ENCODE measurements around the gene ACKR2. TPM values are rescaled to one million over a fixed set of nuclear protein-coding genes. Genes with fewer than 3 reads are reported as not detected.

The ACKR2 gene
- total RNA-seq, 1 donor from 2014 or later: 0.44 TPM

DNA sequence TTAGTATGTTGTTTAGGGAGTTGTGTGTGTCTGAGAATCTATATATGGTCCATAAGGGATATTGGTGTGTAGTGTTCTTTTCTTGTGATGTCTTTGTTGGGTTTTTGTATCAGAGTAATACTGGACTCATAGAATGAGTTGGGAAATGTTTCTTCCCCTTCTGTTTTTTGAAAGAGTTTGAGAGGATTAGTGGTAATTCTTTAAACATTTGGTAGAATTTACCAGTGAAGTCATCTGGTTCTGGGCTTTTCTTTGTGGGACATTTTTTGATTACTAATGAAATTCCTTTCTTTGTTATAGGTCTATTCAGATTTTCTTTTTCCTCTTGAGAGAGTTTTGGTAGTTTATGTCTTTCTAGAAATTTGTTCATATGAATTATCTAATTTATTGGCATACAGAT lies 16.9 kb downstream of the ACKR2 start:
- Histone ChIP-seq H3K36me3 (no peaks in the 10 kb centered on the region), H3K27me3 (ENCODE audit: low read depth) (no peaks in the 10 kb centered on the region), H3K9me3 (replicated peaks) (no peaks in the 10 kb centered on the region), H3K4me3 (no peak overlapping the region), H3K4me1 (no peaks in the 10 kb centered on the region), H3K27ac (replicated peaks) (no peak overlapping the region)
- no peak for DNase-seq
- intact Hi-C loops (cut with micrococcal nuclease): loop anchor here (5.0 kb wide), 1 partner anchor 61 kb away; no protein-coding TSS in a partner anchor
- TF ChIP-seq, protein P1, sequence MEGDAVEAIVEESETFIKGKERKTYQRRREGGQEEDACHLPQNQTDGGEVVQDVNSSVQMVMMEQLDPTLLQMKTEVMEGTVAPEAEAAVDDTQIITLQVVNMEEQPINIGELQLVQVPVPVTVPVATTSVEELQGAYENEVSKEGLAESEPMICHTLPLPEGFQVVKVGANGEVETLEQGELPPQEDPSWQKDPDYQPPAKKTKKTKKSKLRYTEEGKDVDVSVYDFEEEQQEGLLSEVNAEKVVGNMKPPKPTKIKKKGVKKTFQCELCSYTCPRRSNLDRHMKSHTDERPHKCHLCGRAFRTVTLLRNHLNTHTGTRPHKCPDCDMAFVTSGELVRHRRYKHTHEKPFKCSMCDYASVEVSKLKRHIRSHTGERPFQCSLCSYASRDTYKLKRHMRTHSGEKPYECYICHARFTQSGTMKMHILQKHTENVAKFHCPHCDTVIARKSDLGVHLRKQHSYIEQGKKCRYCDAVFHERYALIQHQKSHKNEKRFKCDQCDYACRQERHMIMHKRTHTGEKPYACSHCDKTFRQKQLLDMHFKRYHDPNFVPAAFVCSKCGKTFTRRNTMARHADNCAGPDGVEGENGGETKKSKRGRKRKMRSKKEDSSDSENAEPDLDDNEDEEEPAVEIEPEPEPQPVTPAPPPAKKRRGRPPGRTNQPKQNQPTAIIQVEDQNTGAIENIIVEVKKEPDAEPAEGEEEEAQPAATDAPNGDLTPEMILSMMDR (IDR thresholded peaks at IDR 0.05; ENCODE audit: borderline replicate concordance): no peak

DNA sequence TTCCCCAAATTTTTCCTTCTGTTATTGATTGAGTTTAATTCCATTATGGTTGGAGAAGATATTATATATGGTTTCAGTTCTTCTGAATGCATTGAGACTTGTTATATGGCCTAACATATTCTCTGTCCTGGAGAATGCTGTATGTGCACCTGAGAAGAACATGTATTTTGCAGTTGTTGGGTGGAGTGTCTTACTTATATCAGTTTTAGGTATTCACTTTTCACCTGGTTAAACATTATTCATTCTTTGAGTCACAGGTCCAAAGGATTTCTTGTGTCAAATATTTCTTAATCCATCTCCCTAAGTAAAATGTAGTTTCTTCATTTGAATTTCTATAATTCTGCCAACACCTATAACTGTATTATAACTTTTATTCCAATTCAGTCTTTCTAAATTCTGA lies 17.8 kb downstream of the ACKR2 start:
- intact Hi-C loops (cut with micrococcal nuclease): loop anchor here (5.0 kb wide), 1 partner anchor 60 kb away; no protein-coding TSS in a partner anchor
- TF ChIP-seq, protein P1 (IDR thresholded peaks at IDR 0.05; ENCODE audit: borderline replicate concordance): no peak
- Histone ChIP-seq H3K27ac (replicated peaks) (no peak overlapping the region), H3K4me1 (no peaks in the 10 kb centered on the region), H3K27me3 (ENCODE audit: low read depth) (no peaks in the 10 kb centered on the region), H3K36me3 (no peaks in the 10 kb centered on the region), H3K9me3 (replicated peaks) (no peaks in the 10 kb centered on the region), H3K4me3 (no peak overlapping the region)
- DNase-seq: no peak

DNA sequence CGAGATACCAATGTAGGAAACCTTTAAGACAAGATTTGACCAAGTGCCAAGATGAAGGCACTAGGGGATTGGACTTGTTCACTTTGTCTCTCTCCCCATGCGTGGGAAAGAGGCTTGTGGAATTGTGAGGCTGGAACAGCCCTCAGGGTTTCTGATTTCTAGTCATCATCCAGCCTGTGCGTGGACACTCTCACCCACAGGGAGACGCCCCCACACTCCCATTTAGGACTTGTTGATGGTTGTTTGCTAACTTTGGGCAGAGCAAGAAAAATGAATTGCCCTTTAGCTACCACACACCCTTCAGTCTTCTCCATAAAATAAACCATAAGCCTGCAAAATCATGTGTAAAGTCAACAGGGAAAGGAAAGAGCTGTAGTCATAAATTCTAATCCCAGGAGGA lies 18.4 kb downstream of the ACKR2 start:
- DNase-seq: no peak
- H3K4me3 ChIP-seq: no peak overlapping the region
- H3K36me3 ChIP-seq: no peaks in the 10 kb centered on the region
- no peaks in the 10 kb centered on the region for H3K4me1 ChIP-seq
- intact Hi-C loops (cut with micrococcal nuclease): loop anchor here (5.0 kb wide), 1 partner anchor 60 kb away; no protein-coding TSS in a partner anchor
- H3K9me3 ChIP-seq (replicated peaks): no peaks in the 10 kb centered on the region
- no peak overlapping the region for H3K27ac ChIP-seq (replicated peaks)
- TF ChIP-seq, protein P1 (IDR thresholded peaks at IDR 0.05; ENCODE audit: borderline replicate concordance): no peak
- H3K27me3 ChIP-seq (ENCODE audit: low read depth): no peaks in the 10 kb centered on the region

DNA sequence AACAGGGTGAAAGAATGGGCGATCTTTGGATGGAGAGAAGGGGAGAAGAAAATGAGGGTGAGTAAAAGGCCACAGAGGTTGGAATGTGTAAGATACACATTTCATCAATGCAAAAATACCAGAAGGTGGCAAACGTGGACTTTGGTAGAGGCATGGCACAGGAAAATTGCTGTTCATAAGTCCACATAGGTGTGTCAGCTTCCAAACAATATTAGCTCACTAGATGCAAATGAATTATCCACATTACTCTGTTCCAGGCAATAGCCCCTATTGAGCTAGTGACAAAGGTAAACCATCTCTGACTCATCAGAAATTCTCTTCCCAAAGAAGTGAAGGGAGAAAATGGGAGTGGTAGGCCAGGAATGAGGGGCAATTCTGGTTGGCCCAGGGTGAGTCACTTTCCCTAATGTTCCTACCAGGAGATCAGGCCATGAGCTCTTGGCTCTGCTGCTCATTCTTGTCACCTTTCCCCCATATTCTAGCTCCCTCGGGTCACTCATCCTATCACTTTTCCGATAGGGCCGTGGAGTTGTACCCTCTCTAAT lies 19.9 kb downstream of the ACKR2 start:
- TF ChIP-seq, protein P1 (IDR thresholded peaks at IDR 0.05; ENCODE audit: borderline replicate concordance): no peak

DNA sequence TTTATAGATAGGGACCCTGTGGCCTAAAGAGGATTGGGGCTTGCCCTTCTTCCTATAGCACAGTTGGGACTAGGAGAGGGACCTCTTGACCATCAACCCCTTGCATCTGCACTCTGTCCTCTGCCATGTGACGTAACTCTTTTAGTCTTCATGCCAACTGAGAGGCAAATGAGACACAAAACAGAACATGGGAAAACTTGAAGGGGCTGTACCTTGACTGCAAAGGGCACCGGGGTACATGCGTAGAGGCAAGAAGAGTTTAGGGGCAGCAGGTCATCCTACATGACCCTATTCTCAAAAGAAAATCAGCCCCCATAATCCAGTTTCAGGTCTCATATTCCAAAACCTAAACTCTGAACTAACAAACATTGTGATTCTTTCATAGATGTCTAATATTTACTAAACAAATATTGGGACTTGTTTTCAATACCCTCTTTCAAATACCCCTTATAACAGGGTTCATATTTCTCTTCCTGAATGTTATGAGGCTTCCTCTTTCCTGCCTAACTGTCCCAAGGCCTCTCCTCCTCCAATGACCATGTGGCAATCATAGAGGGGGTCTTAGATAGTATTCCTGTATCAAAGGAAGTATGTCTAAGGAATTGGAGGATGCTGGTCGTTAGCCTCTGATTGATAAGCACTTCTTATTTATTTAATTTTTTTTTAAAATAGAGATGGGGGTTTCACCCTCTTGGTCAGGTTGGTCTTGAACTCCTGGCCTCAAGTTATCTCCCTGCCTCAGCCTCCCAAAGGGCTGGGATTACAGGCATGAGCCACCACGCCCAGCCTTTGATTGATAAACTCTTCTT lies 20.6 kb downstream of the ACKR2 start:
- Histone ChIP-seq H3K27me3 (ENCODE audit: low read depth) (no peaks in the 10 kb centered on the region), H3K27ac (replicated peaks) (no peak overlapping the region), H3K4me3 (no peak overlapping the region), H3K36me3 (no peaks in the 10 kb centered on the region), H3K4me1 (no peaks in the 10 kb centered on the region), H3K9me3 (replicated peaks) (no peaks in the 10 kb centered on the region)
- DNase-seq: no peak
- TF ChIP-seq, protein P1 (IDR thresholded peaks at IDR 0.05; ENCODE audit: borderline replicate concordance): no peak
- intact Hi-C loops (cut with micrococcal nuclease): loop anchor here (5.0 to 10.0 kb wide), 2 partner anchors 45 to 57 kb away; no protein-coding TSS in a partner anchor

More for the DNA sequence above, 19.9 kb downstream of the ACKR2 start:
- Histone ChIP-seq H3K4me1 (no peaks in the 10 kb centered on the region), H3K4me3 (no peak overlapping the region), H3K27ac (replicated peaks) (no peak overlapping the region), H3K27me3 (ENCODE audit: low read depth) (no peaks in the 10 kb centered on the region), H3K9me3 (replicated peaks) (no peaks in the 10 kb centered on the region), H3K36me3 (no peaks in the 10 kb centered on the region)
- DNase-seq: no peak
- intact Hi-C loops (cut with micrococcal nuclease): loop anchor here (5.0 kb wide), 1 partner anchor 58 kb away; no protein-coding TSS in a partner anchor

Measured in left ventricle myocardium inferior (tissue), 1 donor.